HG02970 (cell line): ENCODE results near the gene MAFB.

ENCODE experiments used
- ATAC-seq: cut with Tn5 transposase; IDR thresholded peaks from one replicate; pipeline ENCODE4 v1.9.1; 2021; ENCODE audit warnings: mild to moderate bottlenecking, moderate library complexity, moderate number of reproducible peaks; ENCODE audit not compliant: unreplicated experiment, low FRiP score

The MAFB gene

GRCh38 chr20:40703975-40704530, 15.0 kb upstream of the MAFB start:
- ATAC-seq, result no peak

GRCh38 chr20:40702504-40702903, 13.5 kb upstream of the MAFB start:
- ATAC-seq, result no peak

GRCh38 chr20:40698744-40699143, 9.7 kb upstream of the MAFB start:
- no peak for ATAC-seq

GRCh38 chr20:40698281-40698680, 9.2 kb upstream of the MAFB start:
- ATAC-seq, result no peak

GRCh38 chr20:40697541-40697940, 8.5 kb upstream of the MAFB start:
- no peak for ATAC-seq

- ATAC-seq, result no peak
Measured at GRCh38 chr20:40695214-40695613, 6.2 kb upstream of the MAFB start.

- no peak for ATAC-seq
Measured at GRCh38 chr20:40694246-40694645, 5.2 kb upstream of the MAFB start.

GRCh38 chr20:40692240-40693011, 3.4 kb upstream of the MAFB start:
- no peak for ATAC-seq

- no peak for ATAC-seq
Measured at GRCh38 chr20:40691566-40692239, 2.7 kb upstream of the MAFB start.

- ATAC-seq, result no peak
Measured at GRCh38 chr20:40690836-40691565, 2.0 kb upstream of the MAFB start.

- ATAC-seq, result no peak
Measured at GRCh38 chr20:40689943-40690835, 1.2 kb upstream of the MAFB start.

GRCh38 chr20:40688129-40689099, 622 bp downstream of the MAFB start:
- no peak for ATAC-seq

- ATAC-seq, result no peak
Measured at GRCh38 chr20:40687384-40688128, 1.5 kb downstream of the MAFB start.

- ATAC-seq, result no peak
Measured at GRCh38 chr20:40686893-40687292, 2.1 kb downstream of the MAFB start.

- ATAC-seq, result no peak
Measured at GRCh38 chr20:40686434-40686882, 2.6 kb downstream of the MAFB start.

- ATAC-seq, result no peak
Measured at GRCh38 chr20:40685349-40685748, 3.7 kb downstream of the MAFB start.

GRCh38 chr20:40683894-40684268, 5.2 kb downstream of the MAFB start:
- ATAC-seq, result no peak

- ATAC-seq, result no peak
Measured at GRCh38 chr20:40683221-40683893, 5.7 kb downstream of the MAFB start.
